ENCODE measurements around the gene TLE3. TPM values are rescaled to one million over a fixed set of nuclear protein-coding genes. Genes with fewer than 3 reads are reported as not detected.

TLE3 gene
- total RNA-seq, 1 experiment from 2014 or later, result 98.2 TPM

GRCh38 chr15:70044168-70044567 is 53.5 kb downstream of the TLE3 start:
- Mint-ChIP-seq H3K36me3 (ENCODE audit: insufficient read depth in 1 of 3, low read depth in 3 of 3) (peaks cover 2 to 14% (median 2%) of the 10 kb centered on the region in 3 experiments; a peak in 6 of 7 replicates), H3K4me3 (no peak overlapping the region; a peak in 1 of 5 replicates)

More at GRCh38 chr15:70044168-70044567, 53.5 kb downstream of the TLE3 start:
- no peaks in the 10 kb centered on the region for H4K20me1 ChIP-seq (ENCODE audit: control insufficient read depth, insufficient read depth, insufficient read length)
- no peak overlapping the region for H2AK5ac ChIP-seq (ENCODE audit: insufficient read length, low read length)
- no peak overlapping the region for H3K18ac ChIP-seq (ENCODE audit: insufficient read length, low read depth, low read length)
- H2BK15ac ChIP-seq (ENCODE audit: low read depth, low read length), result no peak overlapping the region
- H3K27me3 ChIP-seq (ENCODE audit: insufficient read depth, low read length), result no peaks in the 10 kb centered on the region
- H3K9me3 ChIP-seq (ENCODE audit: control insufficient read depth, low read depth, low read length), result no peaks in the 10 kb centered on the region
- H3K23me2 ChIP-seq (ENCODE audit: insufficient read length, low read depth, low read length, poor library complexity, severe bottlenecking), result no peaks in the 10 kb centered on the region
- no peak overlapping the region for H4K91ac ChIP-seq (ENCODE audit: insufficient read length, low read depth, low read length)
- H3K27ac Mint-ChIP-seq, result no peak overlapping the region; a peak in 1 of 7 replicates
- H3K4me1 Mint-ChIP-seq, result peaks cover 12 to 19% of the 10 kb centered on the region in 2 experiments
- no peaks in the 10 kb centered on the region for H3K9me3 Mint-ChIP-seq
- no peak overlapping the region for H3K4me2 ChIP-seq (ENCODE audit: insufficient read depth, insufficient read length, low read length)
- no peak overlapping the region for H4K8ac ChIP-seq (replicated peaks; ENCODE audit: insufficient read length, low read depth, low read length)
- no peak overlapping the region for H2BK12ac ChIP-seq (ENCODE audit: insufficient read length, low read depth, low read length)
- no peak overlapping the region for H3K56ac ChIP-seq (ENCODE audit: insufficient read length, low read depth, low read length)
- no peak overlapping the region for H4K5ac ChIP-seq (ENCODE audit: insufficient read length, low read depth, low read length)
- no peak overlapping the region for H3K9ac ChIP-seq (ENCODE audit: extremely low read depth, insufficient read length, low read length)
- DNase-seq, result no peak
- H3T11ph ChIP-seq (ENCODE audit: low read length), result no peak overlapping the region
- H2BK120ac ChIP-seq (ENCODE audit: low read depth, low read length, poor library complexity, severe bottlenecking), result no peak overlapping the region
- no peak overlapping the region for H2BK20ac ChIP-seq (ENCODE audit: low read depth, low read length, poor library complexity, severe bottlenecking)
- H3K27ac ChIP-seq (ENCODE audit: insufficient read length, low read depth, low read length), result no peak overlapping the region
- H2BK5ac ChIP-seq (ENCODE audit: insufficient read length, low read length), result no peak overlapping the region
- H3K4ac ChIP-seq (ENCODE audit: low read depth, low read length), result no peak overlapping the region
- H3K14ac ChIP-seq (ENCODE audit: insufficient read depth, low read length), result no peak overlapping the region
- no peaks in the 10 kb centered on the region; the same call in 1 of the 2 replicates for H3K27me3 Mint-ChIP-seq (ENCODE audit: low read depth)
- no CpG with 5 or more reads among the region's 3 CpGs for WGBS (ENCODE audit: extremely low coverage, insufficient read length, low lambda C conversion rate)
- H3K79me2 ChIP-seq (ENCODE audit: insufficient read depth, low read length), result no peaks in the 10 kb centered on the region
- H3K79me1 ChIP-seq (ENCODE audit: insufficient read depth, low read depth, low read length, poor library complexity, severe bottlenecking), result no peaks in the 10 kb centered on the region
- no peak overlapping the region for H3K23ac ChIP-seq (ENCODE audit: insufficient read length, low read depth, low read length)
- H3K4me1 ChIP-seq (ENCODE audit: insufficient read depth, low read length), result no peaks in the 10 kb centered on the region
- no peak overlapping the region for H2AFZ ChIP-seq (ENCODE audit: low read length)
- TF ChIP-seq CTCF (conservative IDR thresholded peaks at IDR 0.05), result no peak

Data from H9 (cell line).